Natural killer cell (primary cell): ENCODE results near the gene TTLL11. TPM values are rescaled to one million over a fixed set of nuclear protein-coding genes. Genes with fewer than 3 reads are reported as not detected.

Source experiments
- ATAC-seq, 3 donors: fragments of 150-1000 bp in 2 of 3; fragments of 200-7000 bp in 1 of 3; cut with Tn5 transposase; 1 replicate in 1 of 3; 2 replicates in 2 of 3; pipeline ENCODE4 v1.10.0; 2021; ENCODE audit warnings: mild to moderate bottlenecking in 2 of 3, moderate library complexity in 2 of 3
- DNase-seq, 2 donors: peaks; one replicate each; pipeline versions ENCODE4 v3.0.0 to v3.0.0-alpha.2; 2013 to 2021; ENCODE audit warnings: mixed read lengths in 1 of 2
- H3K27ac ChIP-seq: one replicate; pipeline ENCODE4 v1.5.1; 2013; ENCODE audit warnings: mild to moderate bottlenecking, low read length
- H3K27me3 ChIP-seq: one replicate; pipeline ENCODE4 v1.6.1; 2013; ENCODE audit warnings: low read length; ENCODE audit not compliant: control insufficient read depth, insufficient read depth
- H3K36me3 ChIP-seq: one replicate; pipeline ENCODE4 v1.6.1; 2013; ENCODE audit warnings: low read length; ENCODE audit not compliant: control insufficient read depth, insufficient read depth
- H3K4me1 ChIP-seq: one replicate; pipeline ENCODE4 v1.6.1; 2013; ENCODE audit warnings: low read length; ENCODE audit not compliant: control insufficient read depth, insufficient read depth
- H3K4me3 ChIP-seq: one replicate; pipeline ENCODE4 v1.5.1; 2013; ENCODE audit warnings: low read length
- H3K9me3 ChIP-seq: one replicate; pipeline ENCODE4 v1.6.1; 2013; ENCODE audit warnings: low read length; ENCODE audit not compliant: control insufficient read depth, insufficient read depth
- H3K27ac Mint-ChIP-seq, 2 donors: one replicate each; pipeline ENCODE4 v1.8.0; 2022; ENCODE audit warnings: mild to moderate bottlenecking in 2 of 2, mixed read lengths in 2 of 2, moderate library complexity in 1 of 2
- H3K27me3 Mint-ChIP-seq, 2 donors: one replicate each; pipeline ENCODE4 v1.8.0; 2022; ENCODE audit warnings: low read depth in 2 of 2, mixed read lengths in 2 of 2
- H3K36me3 Mint-ChIP-seq: one replicate; pipeline ENCODE4 v1.8.0; 2022; ENCODE audit warnings: mixed read lengths
- H3K4me1 Mint-ChIP-seq, 2 donors: one replicate each; pipeline ENCODE4 v1.8.0; 2022; ENCODE audit warnings: mixed read lengths in 2 of 2
- H3K4me3 Mint-ChIP-seq: one replicate; pipeline ENCODE4 v1.8.0; 2022; ENCODE audit warnings: mild to moderate bottlenecking, moderate library complexity, mixed read lengths
- H3K9me3 Mint-ChIP-seq, 2 donors: one replicate each; pipeline ENCODE4 v1.8.0; 2022; ENCODE audit warnings: mixed read lengths in 2 of 2
- CTCF ChIP-seq: fragments of 200-600 bp; IDR thresholded peaks from one replicate; pipeline ENCODE4 v1.8.0; 2022; ENCODE audit warnings: antibody characterized with exemption
- WGBS: methylation state at CpG from one replicate; pipeline ENCODE4 v1.1.7; 2013; ENCODE audit warnings: missing lambda C conversion rate; ENCODE audit not compliant: insufficient coverage; 5-methylcytosine and 5-hydroxymethylcytosine counted together
- intact Hi-C: fragments of 100-400 bp; cut with micrococcal nuclease; formaldehyde crosslinking; loops from one replicate; pipeline ENCODE4 v1.14.2; 2022
- total RNA-seq, 4 donors: library from RNA; stranded (reverse); fragments of 120-200 nt in 1 of 4; gene quantifications; one replicate each; pipeline versions ENCODE4 v1.2.3 to v1.2.4, GENCODE V29; 2013 to 2022

The TTLL11 gene
- total RNA-seq, 3 donors from 2014 or later (not counting 1 experiment from before 2014, with no cell fraction given) = 3.4 to 4.6 (median 3.6) TPM

GRCh38 chr9:122125509-122126330, 32.6 kb upstream of the TTLL11 start:
- Mint-ChIP-seq H3K4me3 (peak overlapping the region; percentile 83), H3K27ac (peak overlapping the region; percentile 32 to 62), H3K27me3 (peaks cover 13 to 25% of the 10 kb centered on the region in 2 donors), H3K36me3 (no peaks in the 10 kb centered on the region), H3K4me1 (peaks cover 14 to 30% of the 10 kb centered on the region in 2 donors), H3K9me3 (no peaks in the 10 kb centered on the region)
- Histone ChIP-seq H3K36me3 (no peaks in the 10 kb centered on the region), H3K9me3 (no peaks in the 10 kb centered on the region), H3K4me1 (peaks cover 35% of the 10 kb centered on the region), H3K27ac (no peak overlapping the region), H3K27me3 (peaks cover 7% of the 10 kb centered on the region), H3K4me3 (no peak overlapping the region)
- TF ChIP-seq CTCF = no peak
- WGBS = 80% methylated on average over 21 of the region's 21 CpGs
- ATAC-seq (no peak), DNase-seq (no peak)
- intact Hi-C loops = loop anchor here (1.0 to 10.0 kb wide), 3 partner anchors 139 to 685 kb away; partner anchors contain the start of genes MRRF and RBM18

- Mint-ChIP-seq H3K27me3 (peaks cover 13 to 25% of the 10 kb centered on the region in 2 donors), H3K4me3 (peak overlapping the region; percentile 80), H3K4me1 (peaks cover 14 to 30% of the 10 kb centered on the region in 2 donors), H3K27ac (peak overlapping the region in 1 of 2 donors; percentile 62), H3K9me3 (no peaks in the 10 kb centered on the region), H3K36me3 (no peaks in the 10 kb centered on the region)
- WGBS = 2% methylated on average over 8 of the region's 8 CpGs
- no peaks in the 10 kb centered on the region for H3K36me3 ChIP-seq
- ATAC-seq (peak; percentile 72 to 80 (median 80)), DNase-seq (peak; percentile 78 to 88)
- no peaks in the 10 kb centered on the region for H3K9me3 ChIP-seq
- peaks cover 7% of the 10 kb centered on the region for H3K27me3 ChIP-seq
- H3K27ac ChIP-seq = no peak overlapping the region
- peak; percentile 82 for TF ChIP-seq CTCF
- intact Hi-C loops = loop anchor here (1.0 to 10.0 kb wide), 3 partner anchors 140 to 685 kb away; partner anchors contain the start of genes MRRF and RBM18
- H3K4me3 ChIP-seq = no peak overlapping the region
- H3K4me1 ChIP-seq = peaks cover 35% of the 10 kb centered on the region
Measured at GRCh38 chr9:122125158-122125508, 32.0 kb upstream of the TTLL11 start.

- peaks cover 14 to 30% of the 10 kb centered on the region in 2 donors for H3K4me1 Mint-ChIP-seq
- H3K27ac Mint-ChIP-seq = no peak overlapping the region
- Histone ChIP-seq H3K4me1 (peaks cover 35% of the 10 kb centered on the region), H3K9me3 (no peaks in the 10 kb centered on the region), H3K36me3 (no peaks in the 10 kb centered on the region), H3K4me3 (no peak overlapping the region), H3K27ac (no peak overlapping the region), H3K27me3 (peaks cover 7% of the 10 kb centered on the region)
- no peak overlapping the region for H3K4me3 Mint-ChIP-seq
- no peak for ATAC-seq
- intact Hi-C loops = loop anchor here (10.0 kb wide), 1 partner anchor 140 kb away; the partner anchor contains the start of genes MRRF and RBM18
- no peaks in the 10 kb centered on the region for H3K9me3 Mint-ChIP-seq
- WGBS = 87% methylated on average over 5 of the region's 7 CpGs
- no peaks in the 10 kb centered on the region for H3K36me3 Mint-ChIP-seq
- no peak for DNase-seq
- TF ChIP-seq CTCF = no peak
- peaks cover 13 to 25% of the 10 kb centered on the region in 2 donors for H3K27me3 Mint-ChIP-seq
Measured at GRCh38 chr9:122124528-122124927, 31.4 kb upstream of the TTLL11 start.
